GM18498 (cell line): ENCODE measurements around the gene PHF23.

ENCODE experiments used
- ATAC-seq: cut with Tn5 transposase; IDR thresholded peaks from one replicate; pipeline ENCODE4 v1.9.1; 2021; ENCODE audit warnings: mild to moderate bottlenecking, moderate library complexity; ENCODE audit not compliant: unreplicated experiment

The PHF23 gene

DNA sequence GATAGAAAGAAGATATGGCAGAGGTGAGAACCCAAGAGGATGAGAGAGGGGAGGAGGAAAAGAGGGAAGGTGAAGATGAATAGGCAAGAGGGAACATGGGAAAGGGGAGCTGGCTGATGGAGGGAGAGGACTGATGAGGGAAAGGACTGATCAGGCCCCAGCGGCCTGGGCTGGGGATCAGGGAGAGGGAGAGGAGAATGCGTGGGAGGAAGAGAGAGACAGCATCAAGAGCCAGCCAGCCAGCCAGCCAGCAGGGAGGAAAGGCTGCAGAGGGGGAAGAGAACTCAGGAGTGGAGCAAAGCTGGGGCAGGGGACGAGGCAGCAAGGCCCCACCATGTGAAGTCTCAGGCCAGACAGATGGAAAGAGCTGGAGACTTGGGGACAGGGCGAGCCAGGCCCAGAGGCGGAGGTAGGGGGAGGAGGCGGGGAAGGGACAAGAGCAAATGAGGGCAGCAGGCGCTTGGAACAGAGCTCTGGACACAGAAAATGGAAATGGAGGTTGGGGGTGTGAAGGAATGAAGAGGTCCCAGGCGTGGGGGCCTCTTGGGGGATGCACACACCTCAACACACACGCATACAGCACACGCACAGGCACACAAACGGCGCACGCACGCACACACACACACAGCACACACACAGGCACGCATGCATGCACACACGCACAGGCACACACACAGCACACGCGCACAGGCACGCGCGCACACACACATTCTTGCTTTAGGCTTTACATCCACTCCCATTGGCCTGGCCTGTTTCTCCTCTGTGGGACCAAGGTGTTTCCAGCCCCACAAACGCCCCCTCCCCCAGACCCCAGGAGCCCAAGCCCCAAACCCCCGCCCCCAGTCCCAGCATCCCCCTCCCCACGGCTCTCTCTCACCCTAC is 31.9 kb downstream of the PHF23 start:
- no peak for ATAC-seq

DNA sequence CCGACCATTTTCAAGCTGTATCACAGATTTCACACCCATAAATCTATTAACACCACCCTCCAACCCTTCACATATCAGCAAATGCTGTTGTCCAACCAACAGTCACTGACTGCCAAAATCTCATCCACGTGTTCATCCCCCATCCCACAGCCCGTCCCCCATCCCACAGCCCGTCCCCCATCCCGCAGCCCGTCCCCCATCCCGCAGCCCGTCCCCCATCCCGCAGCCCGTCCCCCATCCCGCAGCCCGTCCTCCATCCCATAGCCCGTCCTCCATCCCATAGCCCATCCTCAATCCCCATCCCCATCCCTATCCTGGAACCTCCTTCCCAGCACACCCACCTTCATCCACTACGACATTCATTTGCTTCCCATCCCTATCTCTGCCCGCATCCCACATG is 33.7 kb downstream of the PHF23 start:
- ATAC-seq, result no peak

DNA sequence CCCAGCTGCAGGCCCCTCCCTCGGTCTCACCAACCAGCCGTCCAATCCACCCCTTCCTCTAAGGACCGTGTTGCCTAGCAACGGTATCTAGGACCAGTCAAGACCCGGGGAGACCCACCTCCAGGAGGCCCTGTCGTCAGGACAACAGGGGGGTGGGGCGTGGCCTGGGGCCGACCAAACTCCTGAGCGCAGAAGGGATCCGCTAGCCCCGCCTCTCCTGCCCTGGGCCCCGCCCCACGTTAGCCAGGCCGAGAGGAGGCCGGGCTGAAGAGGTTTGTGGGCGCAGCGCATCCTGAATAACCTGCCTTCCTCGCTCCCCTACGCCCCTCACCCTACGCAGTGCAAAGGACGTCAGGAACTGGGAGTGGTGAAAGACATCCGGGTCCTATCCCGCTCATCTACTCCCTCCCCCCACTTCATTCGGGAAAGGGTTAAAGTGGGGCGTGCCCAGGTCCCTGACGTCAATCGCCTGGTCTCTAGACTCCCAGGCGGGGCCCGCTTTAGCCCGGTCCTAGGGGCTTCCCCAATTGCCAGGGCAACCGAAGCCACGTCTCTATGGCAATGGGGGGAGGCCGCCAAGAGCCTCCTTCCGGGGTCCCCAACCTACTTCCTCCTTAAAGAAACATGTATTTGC is 34.3 kb downstream of the PHF23 start:
- peak; percentile 83 for ATAC-seq

DNA sequence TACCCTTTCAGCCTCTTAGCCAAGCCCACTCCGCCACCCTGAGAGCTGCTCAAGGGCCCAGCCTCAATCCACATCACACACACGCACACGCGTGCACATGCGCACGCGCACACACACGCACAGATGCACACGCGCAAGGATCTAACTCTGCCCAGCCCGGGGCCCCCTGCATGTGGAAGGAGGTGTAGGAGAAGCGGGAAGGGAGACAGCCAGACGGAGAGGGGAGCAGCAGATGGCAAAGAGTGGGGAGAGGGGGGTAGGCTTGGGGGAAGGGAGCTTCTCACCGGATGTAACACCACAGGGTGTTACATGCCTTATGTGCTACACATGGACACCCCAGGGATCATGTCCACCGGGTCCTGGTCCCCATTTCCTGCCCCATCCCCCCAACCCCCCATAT is 34.9 kb downstream of the PHF23 start:
- ATAC-seq, result no peak

DNA sequence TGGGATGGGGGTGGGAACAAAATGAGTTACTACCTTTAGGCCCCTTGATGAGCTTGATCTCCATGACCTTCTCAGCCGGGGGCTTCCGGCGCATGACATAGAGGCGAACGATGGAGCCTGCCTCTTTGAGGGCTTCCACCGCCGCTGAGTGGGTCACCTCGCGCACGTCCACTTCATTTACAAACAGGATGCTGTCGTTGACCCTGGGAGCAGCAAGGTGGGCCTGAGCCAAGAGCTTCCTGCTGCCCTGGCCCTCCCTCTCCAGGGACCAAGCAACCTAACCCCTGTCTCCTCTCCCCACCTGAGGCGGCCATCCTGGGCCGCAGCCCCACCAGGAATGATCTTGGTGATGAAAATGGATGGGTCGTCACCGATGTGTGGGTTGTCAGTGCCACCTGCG is 35.9 kb downstream of the PHF23 start:
- no peak for ATAC-seq

DNA sequence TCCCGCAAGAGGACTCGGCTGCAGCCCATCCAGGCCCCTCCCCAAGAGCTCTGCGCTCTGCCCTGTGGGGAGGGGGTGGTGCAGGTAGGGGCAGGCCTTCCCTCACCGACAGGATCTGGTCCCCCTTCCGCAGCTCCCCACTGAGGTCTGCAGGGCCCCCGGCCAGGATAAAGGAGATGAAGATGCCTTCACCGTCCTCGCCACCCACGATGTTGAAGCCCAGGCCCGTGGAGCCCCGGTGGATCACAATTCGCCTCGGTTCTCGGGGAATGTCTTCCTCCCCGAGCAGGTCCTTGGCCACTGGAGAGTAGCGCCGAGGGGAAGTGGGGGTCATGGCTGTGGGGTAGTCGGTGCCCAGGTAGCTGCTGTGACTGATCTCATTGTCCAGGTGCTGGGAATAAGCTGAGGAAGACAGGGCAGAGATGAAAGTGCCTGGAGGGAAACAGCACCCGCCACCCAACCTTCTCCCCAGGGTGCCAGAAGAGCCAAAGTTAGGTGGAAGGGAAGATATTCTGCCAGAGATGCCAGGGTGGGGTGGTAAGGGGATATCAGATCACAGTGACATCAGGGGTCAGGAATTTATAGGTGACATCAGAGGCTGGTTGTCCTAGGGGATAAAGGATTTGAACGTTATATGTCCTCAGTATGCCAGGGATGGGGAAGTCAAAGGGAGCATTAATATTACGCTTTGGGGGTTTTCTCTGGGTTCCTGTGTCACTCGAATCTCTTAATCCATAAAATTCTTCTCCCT is 42.4 kb downstream of the PHF23 start:
- no peak for ATAC-seq

DNA sequence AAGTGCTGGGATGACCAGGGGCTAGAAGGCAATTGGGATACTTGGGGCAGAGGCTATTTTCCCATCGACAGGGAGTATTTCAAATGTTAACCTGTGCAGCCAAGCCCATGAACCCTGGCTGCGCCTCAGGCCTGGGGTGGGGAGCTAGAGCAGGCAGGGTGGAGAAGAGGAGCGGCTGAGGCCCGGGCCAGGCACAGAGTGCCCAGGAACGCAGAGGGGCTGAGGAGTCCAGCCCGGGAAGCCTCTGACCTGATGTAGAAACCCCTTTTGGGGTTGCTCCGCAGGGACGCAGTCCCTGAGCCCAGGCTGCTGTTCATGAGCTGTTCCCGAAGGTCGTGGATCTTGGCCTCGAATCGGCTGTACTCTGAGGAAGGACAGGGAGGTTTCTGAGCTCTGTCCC is 43.3 kb downstream of the PHF23 start:
- no peak for ATAC-seq

DNA sequence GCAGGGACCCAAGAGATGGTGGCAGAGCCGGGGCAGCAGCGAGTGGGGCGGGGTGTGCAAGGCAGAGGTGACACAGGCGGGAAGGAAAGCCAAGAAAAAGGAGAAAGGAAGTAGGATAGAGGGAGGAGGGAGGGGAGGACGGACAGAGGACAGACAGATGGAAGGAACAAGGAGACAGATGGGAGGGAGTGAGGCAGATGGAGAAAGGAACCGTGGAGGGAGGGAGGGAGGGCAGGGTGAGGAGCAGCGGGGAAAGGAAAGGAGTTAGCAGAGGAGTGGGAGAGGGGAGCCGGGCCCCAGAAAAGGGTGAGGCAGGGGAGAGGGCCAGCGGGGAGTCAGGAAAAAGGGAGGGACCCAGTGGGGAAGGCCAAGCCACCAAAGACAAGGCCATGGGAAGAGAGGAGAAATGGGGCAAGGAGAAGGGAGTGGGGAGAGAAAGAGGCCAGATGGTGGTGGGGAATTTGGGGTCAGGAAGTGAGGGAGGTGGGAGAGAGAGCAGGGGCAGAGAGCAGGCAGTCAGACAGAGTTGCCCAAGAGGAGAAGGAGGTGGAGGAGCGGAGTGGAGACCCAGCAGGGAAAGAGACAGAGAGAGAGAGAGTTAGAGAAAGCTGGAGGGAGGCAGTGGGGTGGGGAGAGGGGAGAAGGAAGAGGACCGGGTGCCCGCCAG is 46.9 kb downstream of the PHF23 start:
- no peak for ATAC-seq

DNA sequence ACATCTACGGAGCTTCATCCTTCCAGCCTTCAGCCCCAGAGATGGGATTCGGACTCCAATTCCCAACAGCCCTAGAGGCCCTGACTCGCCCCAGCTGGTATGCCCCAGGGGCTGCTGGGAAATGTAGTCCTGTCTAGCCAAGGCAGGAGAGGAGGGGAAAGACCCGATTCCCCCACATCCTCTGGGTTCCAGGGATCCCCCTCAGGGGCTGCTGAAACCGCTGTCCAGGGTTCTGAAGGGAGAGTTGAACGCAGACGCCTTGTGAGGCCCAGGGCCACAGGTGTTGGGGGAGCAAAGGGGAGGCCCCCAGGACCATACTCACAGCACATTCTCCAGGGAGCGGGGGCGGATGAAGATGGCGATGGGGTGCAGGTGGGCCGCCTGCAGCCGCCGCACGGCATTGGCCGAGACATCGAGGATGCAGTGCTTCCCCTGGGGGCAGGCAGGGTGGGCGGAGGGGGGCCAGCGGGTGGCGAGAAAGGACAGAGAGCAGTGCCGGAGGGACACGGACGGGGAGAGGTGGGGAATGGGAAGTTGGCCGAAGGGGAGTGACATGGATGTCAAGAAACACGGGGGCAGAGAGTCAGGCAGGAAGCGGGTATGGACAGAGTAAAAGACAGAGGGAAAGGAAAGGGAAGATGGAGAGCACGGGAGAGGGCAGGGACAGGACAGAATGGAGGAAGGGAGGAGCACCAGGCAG is 47.5 kb downstream of the PHF23 start:
- no peak for ATAC-seq

DNA sequence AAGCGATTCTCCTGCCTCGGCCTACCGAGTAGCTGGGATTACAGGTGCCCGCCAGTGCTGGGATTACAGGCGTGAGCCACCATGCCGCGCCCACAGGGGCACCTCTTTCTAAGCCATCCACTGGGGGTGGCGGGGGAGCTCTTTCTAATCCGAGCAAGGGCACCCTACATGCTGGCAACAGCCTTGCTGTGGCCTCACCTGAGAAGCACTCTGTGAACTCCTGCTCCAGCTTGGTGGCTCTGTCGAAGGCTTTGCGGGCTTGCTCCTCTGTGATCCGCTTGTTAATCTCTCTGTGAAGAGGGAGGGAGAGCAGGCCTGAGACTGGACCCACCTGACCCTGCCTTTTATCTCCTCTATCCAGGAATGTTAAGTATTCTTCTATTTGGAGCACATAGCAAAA is 48.2 kb downstream of the PHF23 start:
- no peak for ATAC-seq

DNA sequence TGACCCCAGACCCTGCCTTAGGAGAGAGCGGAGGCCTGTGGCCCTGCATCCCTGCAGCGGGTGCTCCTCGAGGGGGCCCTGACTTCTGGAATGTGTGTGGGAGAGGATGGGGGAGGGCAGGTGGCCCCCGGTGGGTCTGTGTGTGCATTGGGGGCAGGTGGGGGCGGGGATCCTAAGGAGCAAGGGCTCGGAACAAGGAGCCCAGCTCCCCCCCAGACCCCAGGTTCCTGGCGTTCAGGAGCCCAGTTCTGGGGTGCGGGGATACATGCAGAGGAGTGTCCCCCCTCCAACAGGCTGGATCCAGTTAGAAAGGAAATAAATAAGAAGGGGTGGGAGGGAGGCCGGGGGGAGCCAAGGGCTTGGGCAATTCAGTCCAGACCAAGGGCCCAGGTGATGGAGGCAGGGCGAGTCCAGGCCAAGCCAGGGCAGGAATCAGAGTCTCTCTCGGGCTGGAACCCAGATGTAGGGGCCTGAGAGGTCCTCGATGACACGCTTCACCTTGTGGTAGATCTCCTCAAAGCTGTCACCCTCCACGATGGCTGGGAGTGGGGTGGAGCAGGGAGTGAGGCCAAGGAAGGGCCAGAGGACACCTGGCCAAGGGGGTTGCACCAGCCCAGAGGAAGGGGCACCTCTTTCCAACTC is 48.9 kb downstream of the PHF23 start:
- no peak for ATAC-seq

DNA sequence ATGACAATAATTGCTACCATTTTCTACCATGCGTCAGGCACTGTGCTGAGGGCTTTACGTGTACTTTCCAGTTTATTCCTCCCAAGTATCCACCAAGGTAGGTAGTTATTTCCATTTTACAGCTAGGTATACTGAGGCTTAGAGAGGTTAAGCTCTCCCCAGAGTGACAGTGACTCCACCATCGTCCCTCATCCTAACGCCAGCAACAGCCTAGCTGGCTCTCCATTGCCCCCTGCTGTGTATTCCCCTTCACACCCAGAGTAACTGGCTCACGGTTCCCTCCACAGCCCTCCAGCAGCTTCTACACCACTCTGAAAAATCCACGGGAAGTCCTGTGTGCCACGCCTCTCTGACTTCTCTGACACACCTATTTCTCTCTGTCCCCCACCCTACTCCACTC is 53.0 kb downstream of the PHF23 start:
- no peak for ATAC-seq
